ENCODE results near the gene SUMF1.

SUMF1 gene

DNA sequence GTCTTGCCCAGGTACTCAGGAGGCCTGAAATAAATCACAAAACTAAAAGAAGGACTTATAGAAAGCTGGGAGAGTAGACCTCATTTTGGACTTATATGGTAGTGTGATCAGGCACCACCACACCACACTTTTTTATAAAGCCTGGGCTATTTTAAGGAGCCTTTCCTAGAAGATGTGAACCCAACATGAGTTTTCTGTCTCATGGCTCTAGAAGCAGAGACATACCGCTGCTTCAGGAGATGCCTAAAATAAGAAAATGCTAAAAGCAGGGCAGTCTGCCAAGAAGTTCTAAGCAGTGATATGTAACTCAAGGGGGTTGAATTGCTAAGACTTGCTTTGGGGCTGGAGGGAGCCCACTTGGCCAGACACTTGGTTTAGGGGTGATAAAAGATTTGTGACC lies 49.6 kb downstream of the SUMF1 start:
- DNase-seq = no peak

DNA sequence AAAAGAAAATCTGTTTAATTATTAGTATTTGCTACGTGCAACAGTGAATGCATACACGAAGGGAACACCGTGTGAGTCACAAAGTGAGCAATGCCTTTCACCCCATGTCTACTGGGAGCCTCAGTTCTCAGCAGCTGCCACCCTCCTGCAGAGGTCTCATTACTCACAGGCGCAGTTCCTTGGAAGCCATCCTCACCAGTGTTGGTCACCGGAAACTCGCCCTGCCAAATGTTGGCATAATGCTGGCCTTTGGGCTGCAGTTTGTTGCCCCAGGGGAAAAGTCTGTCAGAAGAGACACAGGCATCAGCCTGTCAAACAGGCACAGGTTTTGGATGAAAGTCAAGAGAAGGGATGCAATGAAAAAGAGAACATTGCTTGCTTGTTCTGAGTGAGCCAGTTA lies 50.1 kb downstream of the SUMF1 start:
- Histone ChIP-seq H3K36me3 (no peaks in the 10 kb centered on the region), H3K9me3 (no peaks in the 10 kb centered on the region), H3K27me3 (no peaks in the 10 kb centered on the region), H3K4me3 (ENCODE audit: low read depth, low read length) (no peak overlapping the region), H3K4me1 (peaks cover 6% of the 10 kb centered on the region; the same call in 1 of the 2 replicates)
- no peak for TF ChIP-seq CTCF (IDR thresholded peaks at IDR 0.05; ENCODE audit: low read depth, low read length)
- peak; percentile 84 for DNase-seq

More for the DNA sequence above, 49.6 kb downstream of the SUMF1 start:
- Histone ChIP-seq H3K36me3 (no peaks in the 10 kb centered on the region), H3K9me3 (no peaks in the 10 kb centered on the region), H3K4me1 (peaks cover 6% of the 10 kb centered on the region; the same call in 1 of the 2 replicates), H3K4me3 (ENCODE audit: low read depth, low read length) (no peak overlapping the region), H3K27me3 (no peaks in the 10 kb centered on the region)
- no peak for TF ChIP-seq CTCF (IDR thresholded peaks at IDR 0.05; ENCODE audit: low read depth, low read length)

DNA sequence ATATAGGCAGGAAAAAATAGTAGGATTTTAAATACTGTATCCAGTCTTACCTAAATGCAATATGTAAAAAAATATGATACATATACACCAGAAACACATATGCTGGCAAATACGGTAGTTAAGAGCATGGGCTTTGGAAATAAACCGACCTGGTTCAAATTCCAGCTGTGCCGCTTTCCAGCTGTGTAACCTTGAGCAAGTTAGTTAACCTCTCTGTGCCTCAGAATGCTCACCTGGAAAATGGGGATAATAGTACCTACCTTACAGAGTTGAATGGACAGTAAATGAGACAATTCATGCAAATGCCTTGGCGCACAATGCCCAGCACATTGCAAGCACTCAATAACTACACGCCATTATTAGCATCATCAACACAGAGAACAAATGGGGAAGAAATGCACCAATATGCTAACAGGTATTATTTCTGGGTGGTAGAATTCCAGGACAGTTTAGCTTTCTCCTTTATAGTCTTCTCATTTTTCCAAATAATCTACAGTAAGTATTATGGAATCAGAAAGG lies 50.6 kb downstream of the SUMF1 start:
- no peak for DNase-seq
- Histone ChIP-seq H3K4me1 (peaks cover 6% of the 10 kb centered on the region; the same call in 1 of the 2 replicates), H3K9me3 (no peaks in the 10 kb centered on the region), H3K4me3 (ENCODE audit: low read depth, low read length) (no peak overlapping the region), H3K27me3 (no peaks in the 10 kb centered on the region), H3K36me3 (no peaks in the 10 kb centered on the region)
- no peak for TF ChIP-seq CTCF (IDR thresholded peaks at IDR 0.05; ENCODE audit: low read depth, low read length)

DNA sequence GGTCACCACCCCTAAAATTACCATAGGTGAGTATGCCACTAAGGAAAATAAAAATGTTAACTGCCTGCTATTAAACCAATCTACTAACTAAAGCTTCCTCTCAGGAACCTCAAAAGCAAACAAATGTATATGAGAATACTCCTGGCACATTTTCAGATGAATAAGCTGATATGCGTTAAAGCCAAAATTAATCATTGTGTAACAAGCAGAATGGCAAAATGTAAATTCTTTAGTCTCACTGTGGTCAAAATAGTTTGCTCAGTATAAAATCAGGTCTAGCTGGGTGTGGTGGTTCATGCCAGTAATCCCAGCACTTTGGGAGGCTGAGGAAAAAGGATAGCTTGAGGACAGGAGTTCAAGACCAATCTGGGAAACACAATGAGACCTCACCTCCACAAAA lies 53.6 kb downstream of the SUMF1 start:
- TF ChIP-seq CTCF (IDR thresholded peaks at IDR 0.05; ENCODE audit: low read depth, low read length) = no peak
- peaks cover 6% of the 10 kb centered on the region; the same call in 1 of the 2 replicates for H3K4me1 ChIP-seq
- no peaks in the 10 kb centered on the region for H3K9me3 ChIP-seq
- no peak for DNase-seq
- no peaks in the 10 kb centered on the region for H3K27me3 ChIP-seq
- no peaks in the 10 kb centered on the region for H3K36me3 ChIP-seq
- no peak overlapping the region for H3K4me3 ChIP-seq (ENCODE audit: low read depth, low read length)

- Histone ChIP-seq H3K9me3 (no peaks in the 10 kb centered on the region), H3K4me1 (peaks cover 5% of the 10 kb centered on the region; the same call in 1 of the 2 replicates), H3K4me3 (ENCODE audit: low read depth, low read length) (no peak overlapping the region), H3K27me3 (no peaks in the 10 kb centered on the region), H3K36me3 (no peaks in the 10 kb centered on the region)
- no peak for DNase-seq
- TF ChIP-seq CTCF (IDR thresholded peaks at IDR 0.05; ENCODE audit: low read depth, low read length) = no peak
Measured at GRCh38 chr3:4411833-4412232, 55.2 kb downstream of the SUMF1 start.

DNA sequence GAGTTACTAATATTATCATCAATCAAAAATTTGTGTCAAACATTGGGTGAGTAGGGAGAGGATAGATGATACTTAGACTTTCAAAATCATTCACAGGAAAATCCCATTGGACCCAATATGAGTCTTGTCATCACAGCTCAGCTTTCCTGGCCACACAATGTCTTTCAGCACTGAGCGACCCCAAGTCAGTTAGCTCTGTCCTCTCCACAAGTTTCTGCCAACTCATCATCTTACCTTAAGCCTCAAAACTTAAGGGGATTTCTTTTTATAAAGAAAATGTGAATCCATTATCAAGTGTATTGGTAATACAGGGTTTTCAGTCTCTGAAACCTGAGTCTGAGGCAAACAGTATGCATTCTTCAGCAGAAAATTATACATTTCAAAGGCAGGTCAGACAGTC lies 55.8 kb downstream of the SUMF1 start:
- no peak overlapping the region for H3K4me3 ChIP-seq (ENCODE audit: low read depth, low read length)
- no peak for DNase-seq
- H3K4me1 ChIP-seq = peaks cover 2% of the 10 kb centered on the region; the same call in 1 of the 2 replicates
- no peaks in the 10 kb centered on the region for H3K36me3 ChIP-seq
- no peaks in the 10 kb centered on the region for H3K9me3 ChIP-seq
- no peaks in the 10 kb centered on the region for H3K27me3 ChIP-seq
- TF ChIP-seq CTCF (IDR thresholded peaks at IDR 0.05; ENCODE audit: low read depth, low read length) = no peak
